Testis (tissue), 3 donors: ENCODE results near the gene LBH. TPM values are rescaled to one million over a fixed set of nuclear protein-coding genes. Genes with fewer than 3 reads are reported as not detected.

Source experiments
- polyA plus RNA-seq: library from polyadenylated mRNA; stranded (reverse); fragments of 350-450 nt; fragmentation: Illumina TruSeq; extraction: RNeasy Lipid Tissue Mini Kit (QIAGEN cat#74804); gene quantifications from one replicate; pipeline ENCODE4 v1.2.3, GENCODE V29; 2014; ENCODE audit warnings: low read depth, low replicate concordance; ENCODE audit not compliant: insufficient read depth
- small RNA-seq, 2 donors: library from RNA; depleted of rRNA; stranded (forward); fragments of <200 nt; gene quantifications; one replicate each; pipeline ENCODE3, GENCODE V24; 2016
- total RNA-seq, 2 donors: library from RNA; depleted of rRNA; stranded (reverse); fragments of >200 nt; gene quantifications; one replicate each; pipeline ENCODE4 v1.2.3, GENCODE V29; 2016

LBH gene
- total and polyA plus RNA-seq, 3 donors from 2014 or later: 23.9 to 32.1 (median 25.7) TPM

Small RNA genes lying within 50 kb of the gene (small RNA-seq; reads per million reads assigned to genes)
- gene SNORA10B: 0 reads per million in 2 donors

Other genes starting within 250 kb of the LBH start
- 100 to 1,000 TPM; 131 to 181 TPM for gene YPEL5, start 84.5 kb upstream of the LBH start, total RNA-seq
- 189 TPM for gene YPEL5, start 84.5 kb upstream of the LBH start, polyA plus RNA-seq
- 10 to 100 TPM; 34.9 to 39.4 TPM for gene LCLAT1, start 215.7 kb downstream of the LBH start, total RNA-seq
- 11.1 TPM for gene LCLAT1, start 215.7 kb downstream of the LBH start, polyA plus RNA-seq